HG03175 (cell line): Measurements from ENCODE around the gene SLC39A11.
"Not testable (repeated sequence)": the region's sequence is repeated elsewhere in the genome, so short reads cannot be mapped to it uniquely, and the experiment has no call there.

ENCODE experiments used
- ATAC-seq: cut with Tn5 transposase; IDR thresholded peaks from one replicate; pipeline ENCODE4 v1.9.1; 2021; ENCODE audit warnings: mild to moderate bottlenecking, moderate library complexity; ENCODE audit not compliant: unreplicated experiment

SLC39A11 gene

DNA sequence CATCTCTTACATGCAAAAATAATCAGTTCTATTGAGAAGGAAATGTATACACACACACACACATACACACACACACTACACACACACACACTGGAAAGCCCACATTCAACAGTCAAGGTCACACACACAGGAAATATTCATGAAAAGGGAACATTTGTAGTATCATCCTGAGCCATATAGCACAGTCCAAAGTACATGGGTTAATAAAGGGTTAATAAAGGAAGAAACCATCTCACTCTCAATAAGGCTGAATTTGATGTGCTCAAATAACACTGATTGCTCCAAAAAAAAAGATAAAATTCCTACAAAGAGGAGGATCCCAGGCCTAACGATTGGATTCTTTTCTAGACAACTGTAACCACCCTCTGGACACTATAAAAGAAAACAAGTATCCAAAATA, 164.7 kb downstream of the SLC39A11 start:
- ATAC-seq = no peak

DNA sequence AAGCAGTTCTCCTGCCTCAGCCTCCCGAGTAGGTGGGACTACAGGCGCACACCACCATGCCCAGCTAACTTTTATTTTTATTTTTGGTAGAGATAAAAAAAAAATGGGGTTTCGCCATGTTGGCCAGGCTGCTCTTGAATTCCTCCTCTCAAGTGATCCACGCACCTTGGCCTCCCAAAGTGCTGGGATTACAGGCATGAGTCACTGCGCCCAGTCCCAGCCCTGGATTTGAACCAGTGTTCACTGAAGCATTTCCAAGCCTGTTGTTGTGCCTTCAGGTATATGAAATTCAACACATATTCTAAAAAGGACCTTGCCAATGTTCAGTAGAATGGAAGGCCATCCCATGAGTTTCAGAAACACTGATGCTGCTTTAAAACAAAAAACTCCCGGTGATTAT, 165.3 kb downstream of the SLC39A11 start:
- ATAC-seq = no peak

DNA sequence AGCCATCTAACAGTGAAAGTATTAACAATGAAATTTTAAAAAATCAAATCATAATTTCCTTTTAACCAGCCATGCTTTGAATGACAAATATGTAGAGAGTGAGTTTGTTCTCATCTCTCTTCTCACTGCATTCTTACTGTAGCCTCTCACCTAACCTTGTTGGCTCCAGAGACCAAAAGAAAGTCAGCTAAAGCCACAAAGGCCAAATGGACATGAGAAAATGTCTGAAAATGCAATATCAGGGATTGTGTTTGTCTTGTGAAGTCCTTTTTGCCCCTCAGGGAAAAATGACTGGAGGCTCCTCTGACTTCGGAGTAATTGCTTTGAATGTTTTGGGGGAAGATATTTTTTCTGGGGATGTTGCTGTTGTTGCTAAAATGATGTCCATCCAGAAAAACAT, 166.3 kb downstream of the SLC39A11 start:
- ATAC-seq = no peak

DNA sequence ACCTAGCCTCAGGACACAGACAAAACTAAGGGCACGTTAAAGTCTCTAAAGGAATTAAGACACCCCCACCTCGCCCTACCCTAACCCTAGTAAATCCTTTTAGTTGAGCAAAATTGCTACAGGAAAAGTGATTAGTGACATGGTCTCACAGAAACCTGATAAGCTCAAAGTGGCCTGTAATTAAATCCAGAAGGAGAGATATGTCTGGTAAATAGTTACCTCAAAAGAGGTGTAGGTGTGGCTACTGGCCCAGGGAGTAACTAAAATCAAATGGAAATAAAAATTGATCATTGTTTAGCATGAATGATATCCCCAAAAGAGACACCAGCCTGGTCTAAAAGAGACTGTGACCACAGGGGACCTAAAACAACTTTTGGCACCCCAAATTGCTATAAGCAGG, 168.3 kb downstream of the SLC39A11 start:
- no peak for ATAC-seq

DNA sequence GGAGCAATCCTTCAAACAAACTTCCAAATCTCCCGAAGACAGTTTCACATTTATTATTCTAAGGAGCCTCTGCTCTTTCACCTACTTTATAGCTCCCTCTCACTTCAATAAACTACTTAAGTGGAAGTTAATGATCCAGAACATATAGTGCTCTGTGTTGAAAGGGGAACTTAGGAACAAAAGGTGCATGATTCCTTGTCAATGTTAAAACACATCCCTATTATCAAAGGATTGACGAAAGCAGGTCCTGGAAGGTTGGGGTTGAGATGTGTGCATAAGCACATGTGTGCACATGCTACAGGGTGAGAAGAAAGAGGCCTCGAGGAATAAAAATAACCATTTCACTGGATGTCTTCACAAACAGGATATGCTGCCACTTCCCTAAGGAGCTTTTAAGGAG, 170.3 kb downstream of the SLC39A11 start:
- ATAC-seq = no peak

DNA sequence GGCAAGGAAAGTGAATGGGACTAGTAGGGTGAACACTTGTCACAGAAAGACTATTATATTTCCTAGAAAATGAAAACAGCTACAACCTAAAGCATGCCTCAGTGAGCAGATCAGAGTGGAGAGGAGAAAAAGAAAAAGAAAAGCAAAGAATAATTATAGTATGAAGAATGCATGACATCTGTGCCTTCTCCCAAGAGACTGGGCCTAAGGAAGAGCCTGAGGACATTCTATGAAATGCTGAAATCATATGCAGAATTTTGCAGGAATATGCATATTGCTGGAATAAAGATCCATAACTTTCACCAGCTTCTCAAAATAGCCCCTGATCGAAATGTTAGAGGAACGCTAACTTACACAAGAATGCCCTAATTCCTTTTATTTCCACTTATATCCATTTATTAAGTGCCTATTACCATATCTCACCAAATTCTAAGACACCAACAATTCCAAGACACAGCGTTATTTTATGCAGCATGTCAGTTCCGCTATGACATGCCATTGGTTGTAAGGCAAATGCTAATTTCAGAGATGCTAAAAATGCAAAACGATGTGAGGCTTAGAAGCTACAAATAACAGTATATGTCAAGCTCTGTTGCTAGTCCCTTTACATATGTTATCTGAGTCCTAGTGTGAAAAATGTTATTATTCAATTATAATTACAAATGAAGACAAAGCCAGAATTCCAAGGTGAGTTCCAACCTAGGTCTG, 171.0 kb downstream of the SLC39A11 start:
- no peak for ATAC-seq

DNA sequence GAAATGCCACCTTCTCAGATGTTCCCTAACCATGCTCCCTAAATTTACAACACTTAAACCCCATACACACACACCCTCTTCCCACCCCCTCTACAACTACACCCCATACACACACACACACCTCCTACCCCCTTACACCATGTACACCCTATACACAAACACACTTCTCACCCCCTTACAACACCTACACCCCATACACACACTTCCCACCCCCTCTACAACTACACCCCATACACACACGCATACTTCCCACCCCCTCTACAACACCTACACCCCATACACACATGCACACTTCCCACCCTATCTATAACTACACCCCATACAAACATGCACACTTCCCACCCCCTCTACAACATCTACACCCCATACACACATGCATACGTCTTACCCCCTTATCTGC, 172.0 kb downstream of the SLC39A11 start:
- no peak for ATAC-seq

DNA sequence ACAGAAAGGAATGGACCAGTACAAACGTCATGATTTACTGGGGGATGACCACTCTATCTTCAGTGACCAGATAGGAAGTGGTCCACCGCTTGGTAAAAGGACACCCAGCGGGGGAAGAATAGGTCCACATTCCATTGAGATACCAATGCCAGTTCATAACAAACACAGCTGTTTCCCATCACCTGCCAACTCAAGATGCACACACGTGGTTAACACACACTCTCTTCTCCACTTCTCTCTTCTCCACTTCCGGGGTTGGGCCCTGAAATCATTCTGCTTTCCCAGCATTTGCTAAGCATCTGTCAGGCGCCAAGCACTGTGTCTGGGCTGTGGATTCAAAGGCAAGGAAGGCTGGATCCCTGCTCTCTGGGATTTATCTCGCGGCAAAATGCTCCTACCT, 175.5 kb downstream of the SLC39A11 start:
- ATAC-seq = no peak

DNA sequence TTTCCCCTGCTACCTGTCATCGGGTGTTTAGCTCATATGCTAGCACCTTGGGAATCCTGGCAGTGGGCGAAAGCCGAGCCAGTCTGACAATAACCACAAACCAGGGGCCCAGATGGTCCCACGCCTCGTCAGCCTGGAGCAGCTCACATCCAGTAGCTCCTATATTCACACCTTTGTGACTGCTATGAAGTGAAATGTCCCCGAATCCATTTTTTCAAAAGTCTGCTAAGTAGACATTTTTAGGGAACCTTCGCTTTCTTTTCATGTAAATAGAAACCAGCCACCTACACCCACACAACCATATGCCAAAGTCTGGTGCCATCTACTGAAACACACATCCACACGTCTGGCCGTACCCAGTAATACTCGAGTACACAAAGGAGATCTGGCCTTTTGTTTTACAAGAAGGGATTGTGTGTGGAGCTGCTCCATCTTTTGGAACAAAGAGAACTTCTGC, 176.8 kb downstream of the SLC39A11 start:
- no peak for ATAC-seq

DNA sequence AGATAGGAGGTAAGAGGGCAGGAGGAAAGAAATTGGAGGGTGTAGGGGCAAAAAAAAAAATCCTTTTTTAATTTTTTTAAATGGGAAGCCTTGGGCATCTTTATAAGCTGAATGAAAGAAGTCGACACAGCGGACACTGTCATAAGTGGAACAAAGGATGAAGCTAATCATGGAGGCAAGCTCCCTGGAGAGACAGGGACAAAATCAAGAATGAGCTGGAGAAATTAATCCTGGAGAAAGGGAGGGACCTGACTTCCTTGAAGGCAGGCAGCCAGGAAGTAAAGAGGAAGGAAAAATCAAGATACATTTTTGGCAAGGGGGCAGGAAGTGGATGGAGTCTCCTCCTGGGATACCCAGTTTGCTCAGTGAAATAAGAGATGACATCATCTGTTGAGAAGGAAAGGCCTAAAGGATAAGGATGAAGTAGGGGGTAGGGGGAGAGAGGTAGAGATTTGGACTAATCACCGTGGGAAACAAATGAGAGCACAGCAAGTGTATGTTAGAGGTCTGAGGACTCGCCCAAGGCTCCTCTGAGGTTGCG, 179.3 kb downstream of the SLC39A11 start:
- ATAC-seq = no peak

DNA sequence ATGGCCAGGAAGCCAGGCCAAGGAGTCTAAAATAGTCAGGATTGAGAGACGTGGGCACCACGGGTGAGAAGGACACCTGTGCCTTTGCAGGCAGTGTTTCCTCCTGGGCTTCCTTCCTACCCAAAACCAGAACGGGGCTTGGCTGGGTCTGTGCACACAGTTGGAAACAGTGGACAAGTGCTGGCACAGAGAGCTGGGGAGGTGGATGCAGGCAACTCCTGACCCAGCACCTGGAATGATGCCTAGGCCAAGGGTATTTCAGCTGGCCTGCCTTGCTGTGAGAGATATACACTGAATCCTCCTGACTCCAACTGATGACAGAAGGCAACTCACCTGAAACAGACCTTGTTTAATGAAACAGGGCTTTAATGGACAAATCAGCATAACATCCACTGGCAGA, 186.2 kb downstream of the SLC39A11 start:
- no peak for ATAC-seq

DNA sequence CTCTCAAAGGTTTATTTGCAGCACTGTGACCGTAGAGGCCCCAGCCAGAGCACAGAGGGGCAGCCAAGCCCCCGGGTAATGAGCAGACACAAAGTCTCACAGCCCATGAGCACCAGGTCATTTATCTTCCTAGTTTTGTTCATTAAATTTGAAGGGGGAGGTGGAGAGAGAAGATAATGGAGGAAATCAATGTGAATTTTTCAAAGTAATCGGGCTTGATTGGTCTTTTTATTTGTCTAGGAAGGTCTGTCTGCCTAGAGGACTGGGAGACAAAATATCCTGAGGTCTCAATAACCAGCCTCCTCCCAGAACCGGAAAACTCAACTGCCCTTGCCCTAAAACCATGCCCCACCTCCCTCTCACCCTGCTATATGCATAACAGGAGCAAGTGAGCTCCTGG, 189.0 kb downstream of the SLC39A11 start:
- no peak for ATAC-seq

DNA sequence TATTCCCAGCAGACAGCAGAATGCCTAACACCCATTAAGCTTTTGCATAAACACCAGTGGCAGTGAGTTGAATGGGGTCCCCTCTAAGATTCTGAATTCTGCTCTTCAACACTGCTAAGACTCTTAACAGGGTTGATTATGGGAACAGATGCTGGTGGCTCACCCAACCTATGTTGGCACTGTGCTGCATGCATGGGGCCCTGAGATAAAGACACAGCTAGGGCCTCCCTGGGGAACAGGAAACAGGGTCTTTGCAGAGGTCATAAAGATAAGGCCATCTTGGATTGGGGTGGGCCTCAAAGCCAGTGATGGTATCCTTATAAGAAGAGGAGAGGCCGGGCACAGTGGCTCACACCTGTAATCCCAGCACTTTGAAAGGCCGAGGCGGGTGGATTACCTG, 190.8 kb downstream of the SLC39A11 start:
- ATAC-seq = no peak

DNA sequence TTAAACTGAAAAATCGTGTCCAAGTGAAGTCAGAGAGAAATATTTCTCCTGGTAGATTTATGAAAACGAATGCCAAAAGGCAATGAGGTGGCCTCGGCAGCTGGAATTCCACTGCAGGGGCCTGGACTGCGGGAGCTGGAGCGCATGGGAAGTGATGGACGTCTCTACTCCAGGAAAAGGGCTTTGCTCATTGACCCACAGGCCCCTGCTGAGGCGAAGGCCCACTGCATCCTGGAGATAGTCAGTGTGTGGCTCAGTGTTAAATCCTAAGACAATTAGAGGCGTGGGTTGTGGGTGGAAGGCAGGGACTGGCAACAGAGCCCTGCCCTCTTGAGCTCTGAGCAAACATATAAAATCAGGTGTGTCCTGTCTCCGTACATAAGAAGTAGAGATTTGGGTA, 191.4 kb downstream of the SLC39A11 start:
- no peak for ATAC-seq

DNA sequence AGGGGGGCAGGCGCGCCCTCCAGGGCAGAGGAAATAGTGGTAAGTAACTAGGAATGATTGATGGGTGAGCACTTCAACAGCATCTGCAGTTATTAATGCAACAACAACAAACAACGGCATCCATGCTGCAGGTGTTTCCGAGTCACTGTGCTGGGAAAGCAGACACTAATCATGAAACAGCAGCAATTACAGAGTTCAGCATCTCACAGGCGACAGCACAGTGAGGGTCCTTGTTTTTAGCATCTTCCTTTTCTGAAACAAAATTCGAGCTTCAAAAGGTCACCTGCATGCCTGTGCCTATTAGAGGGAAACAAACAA, 191.9 kb downstream of the SLC39A11 start:
- no peak for ATAC-seq

DNA sequence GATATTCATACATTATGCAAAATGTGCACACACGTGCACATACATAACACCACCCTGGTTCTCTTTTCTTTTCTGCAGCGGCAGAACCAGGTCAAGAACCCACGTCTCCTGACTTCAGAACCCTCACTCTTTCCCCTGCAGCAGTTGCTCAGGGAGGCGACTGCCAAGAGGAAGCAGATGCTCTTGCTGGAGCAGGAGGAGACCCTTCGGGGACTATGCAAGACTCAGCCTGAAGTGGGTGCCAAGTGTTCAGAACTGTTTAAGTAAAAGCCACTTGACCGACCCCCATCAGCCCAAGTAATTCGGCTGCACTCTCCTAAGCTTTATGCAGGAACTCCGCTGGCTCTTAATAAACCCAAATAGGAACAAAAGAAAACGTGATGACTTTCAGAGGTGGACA, 193.8 kb downstream of the SLC39A11 start:
- ATAC-seq = no peak

DNA sequence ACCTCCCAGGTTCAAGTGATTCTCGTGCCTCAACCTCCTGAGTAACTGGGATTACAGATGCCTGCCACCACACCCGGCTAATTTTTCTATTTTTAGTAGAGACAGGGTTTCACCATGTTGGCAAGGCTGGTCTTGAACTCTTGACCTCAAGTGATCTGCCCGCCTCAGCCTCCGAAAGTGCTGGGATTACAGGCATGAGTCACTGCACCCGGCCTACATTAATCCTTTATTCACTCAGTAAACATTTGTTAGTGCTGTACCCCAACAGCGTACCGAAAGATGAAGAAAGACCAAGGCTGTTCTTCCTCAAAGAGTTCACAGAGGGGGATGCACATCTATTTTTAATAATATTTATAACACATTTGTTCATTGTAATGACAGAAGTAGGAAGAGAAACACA, 196.2 kb downstream of the SLC39A11 start:
- ATAC-seq = not testable (repeated sequence)

DNA sequence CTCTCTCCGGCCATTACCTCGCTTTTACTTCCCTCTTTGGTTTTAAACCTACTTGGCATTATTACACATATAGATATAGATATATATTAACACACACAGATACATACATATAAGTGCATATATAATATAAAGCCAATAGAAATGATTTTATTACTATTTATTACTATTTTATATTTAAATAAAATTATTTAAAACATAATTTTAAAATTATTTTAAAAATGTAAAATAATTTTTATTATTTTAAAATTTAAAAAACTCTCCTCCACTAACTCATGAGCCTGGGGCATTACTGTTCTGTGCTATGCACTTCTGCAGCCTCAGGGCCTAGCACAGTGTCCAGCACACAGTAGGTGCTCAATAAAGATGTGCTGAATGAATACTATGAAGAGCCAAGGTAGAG, 200.9 kb downstream of the SLC39A11 start:
- no peak for ATAC-seq

DNA sequence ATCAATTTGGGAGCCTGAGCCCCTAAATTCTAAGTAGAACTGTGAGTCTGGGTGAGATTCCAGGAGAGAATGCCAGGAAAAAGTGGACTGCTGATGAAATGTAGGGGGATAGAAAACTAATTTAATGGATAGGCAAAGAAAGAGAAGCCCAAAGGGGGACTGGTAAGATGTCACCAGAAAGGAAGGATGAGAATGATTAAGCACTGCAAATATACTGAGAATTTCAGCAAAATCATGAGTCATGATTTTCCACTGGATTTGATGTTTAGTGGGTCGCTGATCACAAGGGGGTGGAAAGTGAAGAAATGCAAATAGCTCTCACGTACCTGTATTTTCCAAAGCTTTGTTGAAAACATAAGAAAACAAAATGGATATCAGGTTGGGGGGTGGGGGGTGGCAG, 201.8 kb downstream of the SLC39A11 start:
- ATAC-seq = no peak

DNA sequence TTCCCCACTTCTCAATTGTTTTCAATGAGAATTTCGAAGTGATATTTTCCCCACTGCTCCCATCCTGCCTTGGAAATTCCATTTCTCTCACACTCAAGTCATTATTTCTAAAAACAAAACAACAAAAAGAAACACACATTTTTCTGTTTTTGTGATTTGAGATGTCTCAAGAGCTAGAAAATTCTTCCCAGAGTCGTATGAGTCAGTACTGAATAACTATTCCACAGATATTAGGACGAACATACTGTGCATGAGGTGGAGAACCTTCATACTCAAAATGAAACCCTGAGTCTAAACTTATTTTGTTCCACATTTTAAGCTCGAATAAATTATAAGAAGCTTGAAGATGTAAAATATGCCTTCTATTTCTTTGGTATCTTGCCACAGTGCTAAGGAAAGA, 204.6 kb downstream of the SLC39A11 start:
- ATAC-seq = no peak

DNA sequence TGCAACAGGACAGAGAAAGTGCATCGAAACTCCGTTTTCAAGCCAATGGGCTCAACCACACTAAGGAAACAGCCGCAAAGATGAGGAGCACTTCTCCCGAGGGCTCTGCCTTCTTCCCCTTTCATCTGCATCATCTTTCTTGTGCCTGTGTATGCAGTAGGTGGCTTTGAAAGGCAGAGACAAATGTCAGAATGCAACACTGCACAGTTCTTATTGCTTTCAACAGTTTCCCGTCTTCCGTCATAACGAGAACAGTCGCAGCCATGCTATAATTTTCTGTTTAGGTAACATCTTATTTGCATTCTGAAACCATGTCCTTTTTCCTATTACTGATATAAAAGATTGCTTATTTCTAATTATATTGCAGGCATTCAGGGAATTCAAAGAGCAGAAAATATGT, 205.2 kb downstream of the SLC39A11 start:
- no peak for ATAC-seq

DNA sequence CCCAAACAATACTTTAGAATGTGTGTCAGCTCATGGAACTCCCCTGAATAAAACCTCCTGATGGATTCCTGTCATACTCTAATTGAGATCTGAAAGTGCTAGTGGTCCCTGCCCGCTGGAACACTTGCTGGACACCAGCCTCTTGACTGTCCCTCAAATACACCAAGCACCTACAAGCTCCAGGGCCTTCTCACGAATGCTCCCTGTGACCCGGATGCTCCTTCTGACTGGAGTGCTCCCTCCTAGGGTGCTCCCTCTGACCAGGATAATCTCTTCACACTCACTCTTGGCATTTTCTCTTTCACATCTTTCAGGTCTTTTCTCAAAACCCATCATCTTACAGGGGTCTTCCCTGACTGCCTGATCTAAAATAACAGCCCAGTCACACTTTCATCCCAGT, 205.9 kb downstream of the SLC39A11 start:
- ATAC-seq = no peak

DNA sequence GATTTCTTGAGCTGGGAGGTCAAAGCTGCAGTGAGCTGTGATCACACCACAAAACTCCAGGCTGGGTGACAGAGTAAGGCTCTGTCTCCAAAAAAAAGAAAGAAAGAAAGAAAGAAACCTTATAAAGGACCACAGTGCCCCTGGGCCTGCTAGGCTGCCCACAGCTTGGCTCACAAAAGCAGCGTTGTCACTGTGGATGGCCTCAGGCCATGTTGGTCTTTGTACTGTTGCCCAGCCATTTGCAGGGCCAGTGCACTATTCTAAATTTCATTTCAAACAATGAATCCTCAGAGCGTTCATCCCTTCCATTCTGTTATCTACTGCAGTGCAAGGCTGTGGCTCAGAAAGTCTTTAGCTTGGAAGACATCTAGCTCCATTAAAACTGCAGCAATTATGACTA, 208.4 kb downstream of the SLC39A11 start:
- no peak for ATAC-seq
